Choroid plexus epithelial cell (primary cell): Measurements from ENCODE around the gene PRKAG2.

Experiments
- DNase-seq: peaks from one replicate; pipeline ENCODE4 v3.0.0-alpha.2; 2010; ENCODE audit warnings: low read depth
- H3K4me3 ChIP-seq: 2 replicates; pipeline ENCODE4 v1.5.1; 2011; ENCODE audit warnings: low read depth, mild to moderate bottlenecking, control low read depth, low read length, moderate library complexity
- TF ChIP-seq, protein P1 (sequence below): conservative IDR thresholded peaks from 2 replicates; pipeline ENCODE4 v1.5.1; 2011; ENCODE audit warnings: low read depth, mild to moderate bottlenecking, control low read depth, inconsistent platforms, low read length, moderate library complexity

The PRKAG2 gene

GRCh38 chr7:151795168-151795811 is 81.6 kb downstream of the PRKAG2 start:
- TF ChIP-seq, protein P1, sequence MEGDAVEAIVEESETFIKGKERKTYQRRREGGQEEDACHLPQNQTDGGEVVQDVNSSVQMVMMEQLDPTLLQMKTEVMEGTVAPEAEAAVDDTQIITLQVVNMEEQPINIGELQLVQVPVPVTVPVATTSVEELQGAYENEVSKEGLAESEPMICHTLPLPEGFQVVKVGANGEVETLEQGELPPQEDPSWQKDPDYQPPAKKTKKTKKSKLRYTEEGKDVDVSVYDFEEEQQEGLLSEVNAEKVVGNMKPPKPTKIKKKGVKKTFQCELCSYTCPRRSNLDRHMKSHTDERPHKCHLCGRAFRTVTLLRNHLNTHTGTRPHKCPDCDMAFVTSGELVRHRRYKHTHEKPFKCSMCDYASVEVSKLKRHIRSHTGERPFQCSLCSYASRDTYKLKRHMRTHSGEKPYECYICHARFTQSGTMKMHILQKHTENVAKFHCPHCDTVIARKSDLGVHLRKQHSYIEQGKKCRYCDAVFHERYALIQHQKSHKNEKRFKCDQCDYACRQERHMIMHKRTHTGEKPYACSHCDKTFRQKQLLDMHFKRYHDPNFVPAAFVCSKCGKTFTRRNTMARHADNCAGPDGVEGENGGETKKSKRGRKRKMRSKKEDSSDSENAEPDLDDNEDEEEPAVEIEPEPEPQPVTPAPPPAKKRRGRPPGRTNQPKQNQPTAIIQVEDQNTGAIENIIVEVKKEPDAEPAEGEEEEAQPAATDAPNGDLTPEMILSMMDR = no peak
- no peak overlapping the region for H3K4me3 ChIP-seq
- no peak for DNase-seq

DNA sequence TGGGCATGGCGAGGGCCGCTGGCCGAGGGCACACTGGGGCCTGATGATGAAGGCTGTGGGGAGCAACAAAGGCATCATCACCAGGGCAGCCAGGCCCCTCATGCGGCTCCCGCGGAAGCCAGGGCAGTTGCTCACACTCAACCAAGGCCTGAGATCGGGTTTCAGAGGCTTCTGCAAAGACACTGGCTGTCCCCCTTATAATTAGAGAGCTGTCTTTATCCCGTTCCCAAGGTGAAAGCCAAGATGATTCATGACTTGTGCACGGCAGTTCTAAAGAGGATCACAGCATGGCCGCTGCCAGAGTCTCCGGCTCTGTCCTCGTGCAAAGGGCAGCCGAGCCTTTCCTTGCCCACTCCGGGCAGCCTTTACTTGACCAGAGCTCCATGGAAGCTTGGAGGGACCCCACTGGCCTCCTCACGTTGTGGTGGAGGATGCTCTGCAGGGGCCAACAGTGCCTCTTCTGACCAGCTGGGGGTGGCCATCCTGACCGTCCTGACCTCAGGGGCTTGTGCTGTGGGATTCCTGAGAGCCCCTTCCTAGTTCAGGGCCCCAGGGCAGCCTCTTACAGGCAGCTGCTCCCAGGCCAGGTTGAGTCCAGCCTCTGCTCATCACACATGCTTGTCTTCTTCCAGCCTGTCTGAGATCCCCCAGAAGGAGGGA is 82.3 kb downstream of the PRKAG2 start:
- H3K4me3 ChIP-seq = no peak overlapping the region
- TF ChIP-seq, protein P1 = no peak
- peak; percentile 38 for DNase-seq

GRCh38 chr7:151793991-151794507 is 82.9 kb downstream of the PRKAG2 start:
- H3K4me3 ChIP-seq = no peak overlapping the region
- TF ChIP-seq, protein P1 = no peak
- no peak for DNase-seq

DNA sequence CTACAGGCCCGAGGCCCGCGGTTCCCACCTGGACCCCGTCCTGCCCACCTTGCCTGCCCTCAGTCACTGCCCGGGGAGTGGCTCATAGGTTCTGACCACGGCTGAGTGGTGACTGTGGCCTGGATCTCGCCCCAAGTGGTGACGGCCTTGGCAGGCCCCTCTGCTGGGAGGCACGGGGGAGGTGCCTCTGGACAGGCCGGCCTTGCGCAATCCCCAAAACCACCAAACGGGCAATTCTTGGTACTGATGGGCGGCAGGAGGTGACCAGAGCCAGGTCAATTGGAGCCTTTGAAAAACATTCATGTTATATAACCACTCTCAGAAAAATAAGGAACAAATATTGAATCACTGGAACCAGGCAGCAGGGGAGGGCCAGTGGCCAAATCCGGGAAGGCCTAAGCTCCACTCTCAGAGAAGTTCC is 83.4 kb downstream of the PRKAG2 start:
- no peak for DNase-seq
- H3K4me3 ChIP-seq = no peak overlapping the region
- TF ChIP-seq, protein P1 = no peak

- TF ChIP-seq, protein P1 = no peak
- DNase-seq = peak; percentile 26
- no peak overlapping the region for H3K4me3 ChIP-seq
These were observed 84.3 kb downstream of the PRKAG2 start for GRCh38 chr7:151792636-151793035.

GRCh38 chr7:151792086-151792485 is 84.8 kb downstream of the PRKAG2 start:
- TF ChIP-seq, protein P1 = no peak
- no peak overlapping the region for H3K4me3 ChIP-seq
- DNase-seq = no peak
